ENCODE measurements around the gene RAB11FIP4. TPM values are rescaled to one million over a fixed set of nuclear protein-coding genes. Genes with fewer than 3 reads are reported as not detected.

The RAB11FIP4 gene
- total and polyA plus RNA-seq, 9 of the 15 experiments (the other 6 are each of a cell fraction or from before 2014, with no cell fraction given) = 0.62 to 16.6 (median 8.9) TPM

GRCh38 chr17:31517524-31517923 is 126.0 kb downstream of the RAB11FIP4 start (continued):
- TF ChIP-seq POLR2G (IDR thresholded peaks at IDR 0.05; ENCODE audit: low read depth, low read length) = no peak
- TF ChIP-seq REST (IDR thresholded peaks at IDR 0.05; ENCODE audit: borderline replicate concordance) = peak; percentile 79
- TF ChIP-seq REST (CRISPR knock-in tag; IDR thresholded peaks at IDR 0.05; ENCODE audit: low read depth) = no peak
- TF ChIP-seq MCM2 (IDR thresholded peaks at IDR 0.05; ENCODE audit: low read depth) = no peak
- no peak for TF ChIP-seq ZNF217 (CRISPR knock-in tag; IDR thresholded peaks at IDR 0.05)
- no peak for TF ChIP-seq TGIF2 (CRISPR knock-in tag; IDR thresholded peaks at IDR 0.05)
- TF ChIP-seq RBM22 (IDR thresholded peaks at IDR 0.05; ENCODE audit: low read depth, low read length, poor library complexity, severe bottlenecking) = no peak
- no peak for TF ChIP-seq ZBTB17 (CRISPR knock-in tag; IDR thresholded peaks at IDR 0.05)
- TF ChIP-seq MTA2 (IDR thresholded peaks at IDR 0.05; ENCODE audit: low read depth) = no peak
- TF ChIP-seq, protein P1, sequence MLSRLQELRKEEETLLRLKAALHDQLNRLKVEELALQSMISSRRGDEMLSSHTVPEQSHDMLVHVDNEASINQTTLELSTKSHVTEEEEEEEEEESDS (CRISPR knock-in tag; IDR thresholded peaks at IDR 0.05) = no peak
- no peak for TF ChIP-seq GABPB2 (CRISPR knock-in tag; conservative IDR thresholded peaks at IDR 0.05)
- 0 out of 2 replicates have a peak, but pooled peaks have one; percentile 32 for TF ChIP-seq TARDBP (IDR thresholded peaks at IDR 0.05)
- TF ChIP-seq CTBP1 (IDR thresholded peaks at IDR 0.05; ENCODE audit: borderline replicate concordance) = peak; percentile 35; the same call in 1 of the 2 replicates
- no peak for TF ChIP-seq NFIC (IDR thresholded peaks at IDR 0.05)
- TF ChIP-seq CEBPB (tag; IDR thresholded peaks at IDR 0.05) = no peak
- no peak for TF ChIP-seq ZNF24 (IDR thresholded peaks at IDR 0.05)
- TF ChIP-seq NUFIP1 (IDR thresholded peaks at IDR 0.05; ENCODE audit: partially characterized antibody) = no peak

All from K562 (cell line).